RWPE1 (cell line): Measurements from ENCODE around the gene PPP4C.
A peak's percentile ranks its signal among the peaks of the same experiment; 100 is the strongest.

ENCODE experiments used
- CTCF ChIA-PET: fragments of 350-600 bp; sonication (Branson Sonifier 250); formaldehyde crosslinking; extraction: SDS; loops from one replicate; lab custom pipeline; 2021; lab: Yijun Ruan, JAX
- POLR2A ChIA-PET: fragments of 400-600 bp; formaldehyde crosslinking; extraction: SDS; loops from one replicate; lab custom pipeline; 2020; ENCODE audit warnings: antibody characterized with exemption; ENCODE audit not compliant: low non-redundant PET; lab: Yijun Ruan, JAX
- DNase-seq: peaks from one replicate; pipeline ENCODE4 v3.0.0; 2012; ENCODE audit warnings: low spot score
- H3K27ac ChIP-seq: fragments of 450-650 bp; 2 replicates; pipeline ENCODE4 v1.5.1; 2017
- CTCF ChIP-seq: fragments of 450-650 bp; conservative IDR thresholded peaks from 2 replicates; pipeline ENCODE4 v1.5.1; 2017; ENCODE audit warnings: low read depth, mild to moderate bottlenecking

Gene PPP4C

GRCh38 chr16:30083216-30084055, 7.6 kb downstream of the PPP4C start:
- no peak for TF ChIP-seq CTCF
- ChIA-PET CTCF (interaction anchor here (0.6 kb wide), 1 partner anchor 12 kb away, joined by 6 read pairs; no protein-coding TSS in a partner anchor), POLR2A (no interaction called here)
- H3K27ac ChIP-seq, result peak overlapping the region; percentile 60
- no peak for DNase-seq

GRCh38 chr16:30084096-30084815, 8.5 kb downstream of the PPP4C start:
- no peak for TF ChIP-seq CTCF
- ChIA-PET POLR2A (no interaction called here), CTCF (interaction anchor here (0.6 kb wide), 1 partner anchor 13 kb away, joined by 6 read pairs; no protein-coding TSS in a partner anchor)
- peak overlapping the region; percentile 60 for H3K27ac ChIP-seq
- DNase-seq, result no peak

- ChIA-PET CTCF (no interaction called here), POLR2A (no interaction called here)
- no peak for DNase-seq
- H3K27ac ChIP-seq, result peak overlapping the region; percentile 60
- no peak for TF ChIP-seq CTCF
These were observed 9.0 kb downstream of the PPP4C start for GRCh38 chr16:30084816-30085159.

- CTCF ChIA-PET, result interaction anchor here (0.6 kb wide), 1 partner anchor 30 kb away, joined by 3 read pairs; no protein-coding TSS in a partner anchor
- TF ChIP-seq CTCF, result no peak
- H3K27ac ChIP-seq, result peak overlapping the region; percentile 60
- POLR2A ChIA-PET, result no interaction called here
- no peak for DNase-seq
These were observed 9.5 kb downstream of the PPP4C start for GRCh38 chr16:30085247-30085646.

GRCh38 chr16:30085820-30086219, 10.0 kb downstream of the PPP4C start:
- TF ChIP-seq CTCF, result no peak
- no peak for DNase-seq
- ChIA-PET POLR2A (no interaction called here), CTCF (interaction anchor here (0.6 kb wide), 1 partner anchor 29 kb away, joined by 3 read pairs; no protein-coding TSS in a partner anchor)
- H3K27ac ChIP-seq, result peak overlapping the region; percentile 60

- no peak for TF ChIP-seq CTCF
- ChIA-PET POLR2A (no interaction called here), CTCF (no interaction called here)
- DNase-seq, result no peak
- H3K27ac ChIP-seq, result peak overlapping the region; percentile 60
These were observed 10.7 kb downstream of the PPP4C start for GRCh38 chr16:30086291-30087140.
